NCI-H128 (cell line): ENCODE results near the gene BMP8A.

Experiments used
- DNase-seq: peaks from one replicate; lab custom pipeline; 2025; ENCODE audit not compliant: unreplicated experiment; lab: John Stamatoyannopoulos, UW

Gene BMP8A

DNA sequence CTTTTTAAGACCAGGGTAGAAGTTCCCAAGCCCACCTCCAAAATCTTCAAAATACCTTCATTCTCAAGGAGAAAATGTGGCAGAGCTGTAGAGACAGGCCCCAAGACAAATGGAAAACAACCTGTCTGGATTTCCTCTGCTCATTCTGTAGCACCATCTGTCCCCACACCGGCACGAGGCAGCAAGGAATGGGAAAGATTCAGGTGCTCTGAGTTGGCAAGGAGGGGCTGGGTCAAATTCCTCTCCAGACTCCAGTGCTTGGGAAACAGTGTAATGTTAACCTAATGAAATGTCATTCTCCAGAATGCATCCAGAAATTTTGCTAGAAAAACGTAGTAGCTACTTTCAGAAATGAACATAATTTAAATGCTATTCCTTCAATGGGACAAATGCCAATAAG, 75.9 kb downstream of the BMP8A start:
- DNase-seq, result no peak

- no peak for DNase-seq
Observed at GRCh38 chr1:39568208-39568607, 76.8 kb downstream of the BMP8A start.

GRCh38 chr1:39569034-39569433, 77.6 kb downstream of the BMP8A start:
- no peak for DNase-seq

DNA sequence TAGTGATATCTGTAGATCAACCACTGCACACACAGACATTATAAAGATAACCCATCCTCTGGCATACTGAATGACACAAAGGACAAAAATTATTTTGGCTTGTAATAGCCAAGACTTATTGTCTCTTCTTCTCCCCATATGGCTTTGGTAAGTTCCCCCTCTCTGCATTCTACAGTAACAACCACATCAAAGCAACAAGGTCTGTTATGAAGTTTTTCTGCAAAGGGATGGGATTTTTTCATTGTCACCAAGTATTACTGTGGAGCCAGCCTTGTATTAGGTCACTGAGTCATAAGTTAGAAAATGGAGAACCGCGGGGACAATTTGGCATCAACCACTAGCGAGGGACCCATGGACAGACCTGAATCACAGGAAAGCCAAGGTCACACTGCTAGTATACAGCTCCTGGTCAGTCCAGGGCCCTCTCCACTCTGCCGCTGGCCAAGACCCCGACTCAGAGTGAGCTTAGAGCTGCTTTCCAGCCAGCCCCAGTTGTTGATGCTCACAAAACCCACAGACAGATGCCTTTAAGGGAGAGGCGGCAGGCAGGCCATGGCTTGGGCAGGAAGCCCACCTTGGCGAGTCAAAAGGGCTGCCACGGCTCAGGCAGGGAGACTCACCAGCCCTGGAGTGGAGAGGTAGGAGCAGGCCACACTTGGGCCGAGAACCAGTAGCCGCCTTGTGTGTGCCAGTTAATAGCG, 79.2 kb downstream of the BMP8A start:
- DNase-seq, result no peak

- DNase-seq, result no peak
Observed at GRCh38 chr1:39571178-39571483, 79.7 kb downstream of the BMP8A start.

DNA sequence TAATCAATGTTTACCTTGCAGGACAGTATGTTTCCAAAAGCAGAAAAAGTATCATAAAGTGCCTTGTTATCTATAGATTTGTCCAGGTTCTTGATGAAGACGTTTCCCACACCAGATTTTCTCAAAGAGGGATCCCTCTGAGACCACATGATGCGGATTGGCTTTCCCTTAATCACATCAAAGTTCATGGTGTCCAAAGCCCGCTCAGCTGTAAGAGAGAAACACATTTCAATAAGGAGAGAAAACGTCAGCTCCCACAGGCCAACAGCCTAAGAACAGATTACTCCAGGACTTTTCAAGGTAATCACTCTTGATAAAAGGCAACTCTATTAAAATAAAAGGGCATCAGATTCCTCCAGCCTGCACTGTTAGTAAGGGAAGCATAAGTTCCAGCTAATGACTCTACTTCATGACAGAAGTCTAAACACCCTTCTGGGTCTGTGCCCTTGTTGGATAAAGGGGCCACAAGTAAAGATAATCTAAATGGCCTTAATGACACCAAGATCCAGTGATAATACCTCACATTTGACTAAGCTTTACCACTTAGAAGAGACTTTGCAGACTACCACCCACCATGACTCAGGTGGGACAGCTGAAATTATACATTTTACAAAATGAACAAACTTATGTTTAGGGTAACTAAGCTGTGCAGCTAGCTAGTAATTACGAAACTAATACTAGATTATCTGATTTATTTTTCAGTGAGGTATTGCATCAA, 81.1 kb downstream of the BMP8A start:
- no peak for DNase-seq

- DNase-seq, result no peak
Observed at GRCh38 chr1:39573097-39573465, 81.6 kb downstream of the BMP8A start.

DNA sequence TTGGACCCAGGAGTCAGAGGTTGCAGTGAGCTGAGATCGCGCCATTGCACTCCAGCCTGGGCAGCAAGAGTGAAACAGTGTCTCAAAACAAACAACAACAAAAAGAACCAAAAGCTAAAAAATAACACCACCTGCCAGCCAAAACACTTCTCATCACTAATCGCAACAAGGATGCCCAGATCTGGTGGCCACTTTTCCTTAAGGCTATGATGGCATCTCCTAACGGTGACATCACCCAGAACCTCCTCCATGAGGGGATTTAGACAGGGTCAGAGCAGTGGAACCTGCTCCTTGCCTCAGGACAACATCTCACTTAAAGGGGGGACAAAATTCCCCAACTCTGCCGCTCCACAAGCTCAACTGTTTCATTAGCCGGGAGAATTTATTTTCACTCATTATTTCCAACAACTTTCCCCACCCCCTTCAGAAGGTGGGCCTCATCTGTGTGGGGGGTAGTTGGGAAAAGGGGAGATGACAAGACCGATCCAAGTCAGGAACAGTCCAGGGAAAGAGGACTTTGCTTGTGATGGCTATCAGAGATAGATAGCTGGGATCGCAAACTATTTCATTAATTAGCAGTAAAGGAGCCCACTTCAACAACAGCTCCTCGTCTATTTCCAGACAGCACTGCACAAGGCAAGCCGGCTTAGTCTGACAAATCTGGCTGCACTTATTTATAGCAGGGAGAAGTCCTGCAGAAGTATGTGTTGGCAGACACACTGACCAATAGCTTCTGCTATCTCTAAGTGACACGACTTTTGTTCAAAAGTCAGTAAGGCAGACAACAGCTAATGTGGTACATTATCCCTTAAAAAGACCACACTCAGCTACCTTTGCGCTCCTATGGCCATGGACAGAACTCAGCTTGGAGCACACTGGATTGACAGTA, 82.5 kb downstream of the BMP8A start:
- no peak for DNase-seq

DNA sequence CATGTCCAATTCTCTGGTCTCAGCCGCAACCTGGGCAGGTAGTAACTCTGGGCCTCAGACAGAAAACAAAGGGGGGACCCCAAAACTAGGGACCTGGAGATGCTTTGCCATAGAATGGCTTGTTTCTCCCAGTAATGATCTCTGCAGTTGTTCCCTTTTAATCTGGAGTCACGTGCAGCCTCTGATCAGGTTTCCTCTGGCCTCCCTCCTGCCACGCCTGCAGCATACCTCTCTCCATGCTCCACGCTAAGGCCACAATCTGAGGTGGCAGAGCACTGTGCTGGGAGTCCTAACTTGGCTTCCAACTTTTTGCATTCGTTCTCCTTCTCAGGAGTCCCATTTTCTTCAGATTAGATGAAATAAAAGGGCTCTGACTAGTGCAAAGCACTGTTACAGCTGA, 83.2 kb downstream of the BMP8A start:
- no peak for DNase-seq
